A673 (cell line): ENCODE measurements around the gene SCUBE2. TPM values are rescaled to one million over a fixed set of nuclear protein-coding genes. Genes with fewer than 3 reads are reported as not detected.
"Not testable (repeated sequence)": the region's sequence is repeated elsewhere in the genome, so short reads cannot be mapped to it uniquely, and the experiment has no call there.

Experiments used
- BruUV-seq: library from RNA; stranded (reverse); fragments of 400-500 nt; replicated peaks from 2 replicates; lab custom pipeline; 2021; lab: Mats Ljungman, UMichigan
- CTCF ChIA-PET: fragments of 300-600 bp; sonication (Branson Sonifier 250); formaldehyde crosslinking; loops from one replicate; lab custom pipeline; 2022; ENCODE audit warnings: antibody characterized with exemption; lab: Charles Lee
- POLR2A ChIA-PET: fragments of 300-600 bp; sonication (Branson Sonifier 250); formaldehyde crosslinking; loops from one replicate; lab custom pipeline; 2022; ENCODE audit warnings: antibody characterized with exemption; ENCODE audit not compliant: low non-redundant PET; lab: Charles Lee
- DNase-seq: peaks from one replicate; pipeline ENCODE4 v3.0.0-alpha.2; 2015; ENCODE audit warnings: low spot score
- H3K27ac ChIP-seq: fragments of 200-600 bp; sonication (generic); 2 replicates; pipeline ENCODE4 v1.5.1; 2016; ENCODE audit warnings: mixed run types, low read depth, mild to moderate bottlenecking, mixed read lengths, antibody characterized with exemption, low read length; ENCODE audit not compliant: poor library complexity, severe bottlenecking
- H3K27me3 ChIP-seq: fragments of 200-600 bp; sonication (generic); replicated peaks from 2 replicates; pipeline ENCODE4 v1.6.1; 2017; ENCODE audit warnings: mixed run types, low read depth, mild to moderate bottlenecking, mixed read lengths, antibody characterized with exemption, low read length; ENCODE audit not compliant: insufficient read depth, poor library complexity
- H3K36me3 ChIP-seq: fragments of 200-600 bp; sonication (generic); 2 replicates; pipeline ENCODE4 v1.6.1; 2016; ENCODE audit warnings: mixed run types, mild to moderate bottlenecking, mixed read lengths, antibody characterized with exemption, low read length; ENCODE audit not compliant: insufficient read depth, poor library complexity, severe bottlenecking
- H3K4me1 ChIP-seq: fragments of 200-600 bp; sonication (generic); 2 replicates; pipeline ENCODE4 v1.6.1; 2017; ENCODE audit warnings: mixed run types, mild to moderate bottlenecking, mixed read lengths, antibody characterized with exemption, low read length; ENCODE audit not compliant: insufficient read depth, poor library complexity, severe bottlenecking
- H3K4me3 ChIP-seq: fragments of 200-600 bp; sonication (generic); 2 replicates; pipeline ENCODE4 v1.5.1; 2016; ENCODE audit warnings: low read depth, mixed run types, mild to moderate bottlenecking, mixed read lengths, low read length; ENCODE audit not compliant: poor library complexity, severe bottlenecking
- H3K9me3 ChIP-seq: fragments of 200-600 bp; sonication (generic); 2 replicates; pipeline ENCODE4 v1.6.1; 2016; ENCODE audit warnings: mixed run types, low read depth, mild to moderate bottlenecking, mixed read lengths, antibody characterized with exemption, low read length; ENCODE audit not compliant: poor library complexity, severe bottlenecking
- EZH2 ChIP-seq: fragments of 200-600 bp; sonication (generic); IDR thresholded peaks from 2 replicates; pipeline ENCODE4 v1.6.1; 2017; ENCODE audit warnings: borderline replicate concordance, low read depth, mild to moderate bottlenecking, mixed read lengths, antibody characterized with exemption, low read length; ENCODE audit not compliant: poor library complexity, severe bottlenecking
- intact Hi-C: fragments of 100-400 bp; cut with micrococcal nuclease; formaldehyde crosslinking; loops from one replicate; pipeline ENCODE4 v1.10.0; 2022; ENCODE audit not compliant: unreplicated experiment
- total RNA-seq: library from RNA; stranded (reverse); gene quantifications from 2 replicates; pipeline ENCODE4 v1.2.3, GENCODE V29; 2021
- TF ChIP-seq, protein P1 (sequence below): fragments of 300-800, 200-600 bp; sonication (generic); conservative IDR thresholded peaks from 2 replicates; pipeline ENCODE4 v1.5.1; 2017; ENCODE audit warnings: low read depth, mild to moderate bottlenecking, antibody characterized with exemption, low read length, moderate library complexity, mixed read lengths

The SCUBE2 gene
- total RNA-seq, 1 experiment from 2014 or later: 1.4 TPM

DNA sequence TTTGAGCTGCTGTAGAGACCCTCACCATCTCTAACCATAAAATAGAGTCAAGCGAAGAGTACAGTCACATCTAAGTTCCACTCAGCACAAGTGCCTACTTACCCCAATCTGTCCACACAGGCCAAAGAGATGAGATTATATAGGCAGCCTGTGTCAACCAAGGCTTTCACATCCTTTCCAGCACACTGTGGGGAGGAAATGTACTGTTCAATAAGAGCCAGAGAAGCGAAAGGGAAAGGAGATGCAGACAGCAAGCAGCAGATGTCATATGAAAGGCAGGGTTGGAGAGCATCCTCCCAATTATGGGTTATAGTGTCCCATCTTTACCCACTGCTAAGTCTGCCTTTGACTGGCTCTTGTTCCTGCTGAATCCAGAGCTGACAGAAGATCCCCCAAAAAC, 104.0 kb downstream of the SCUBE2 start:
- Histone ChIP-seq H3K27ac (no peak overlapping the region), H3K36me3 (no peaks in the 10 kb centered on the region), H3K9me3 (no peaks in the 10 kb centered on the region), H3K4me1 (no peaks in the 10 kb centered on the region), H3K4me3 (no peak overlapping the region), H3K27me3 (no peaks in the 10 kb centered on the region)
- ChIA-PET CTCF (no interaction called here), POLR2A (no interaction called here)
- TF ChIP-seq EZH2: no peak
- TF ChIP-seq, protein P1, sequence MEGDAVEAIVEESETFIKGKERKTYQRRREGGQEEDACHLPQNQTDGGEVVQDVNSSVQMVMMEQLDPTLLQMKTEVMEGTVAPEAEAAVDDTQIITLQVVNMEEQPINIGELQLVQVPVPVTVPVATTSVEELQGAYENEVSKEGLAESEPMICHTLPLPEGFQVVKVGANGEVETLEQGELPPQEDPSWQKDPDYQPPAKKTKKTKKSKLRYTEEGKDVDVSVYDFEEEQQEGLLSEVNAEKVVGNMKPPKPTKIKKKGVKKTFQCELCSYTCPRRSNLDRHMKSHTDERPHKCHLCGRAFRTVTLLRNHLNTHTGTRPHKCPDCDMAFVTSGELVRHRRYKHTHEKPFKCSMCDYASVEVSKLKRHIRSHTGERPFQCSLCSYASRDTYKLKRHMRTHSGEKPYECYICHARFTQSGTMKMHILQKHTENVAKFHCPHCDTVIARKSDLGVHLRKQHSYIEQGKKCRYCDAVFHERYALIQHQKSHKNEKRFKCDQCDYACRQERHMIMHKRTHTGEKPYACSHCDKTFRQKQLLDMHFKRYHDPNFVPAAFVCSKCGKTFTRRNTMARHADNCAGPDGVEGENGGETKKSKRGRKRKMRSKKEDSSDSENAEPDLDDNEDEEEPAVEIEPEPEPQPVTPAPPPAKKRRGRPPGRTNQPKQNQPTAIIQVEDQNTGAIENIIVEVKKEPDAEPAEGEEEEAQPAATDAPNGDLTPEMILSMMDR: no peak
- BruUV-seq: no TSS peak
- DNase-seq: no peak
- intact Hi-C loops: no loop called here

DNA sequence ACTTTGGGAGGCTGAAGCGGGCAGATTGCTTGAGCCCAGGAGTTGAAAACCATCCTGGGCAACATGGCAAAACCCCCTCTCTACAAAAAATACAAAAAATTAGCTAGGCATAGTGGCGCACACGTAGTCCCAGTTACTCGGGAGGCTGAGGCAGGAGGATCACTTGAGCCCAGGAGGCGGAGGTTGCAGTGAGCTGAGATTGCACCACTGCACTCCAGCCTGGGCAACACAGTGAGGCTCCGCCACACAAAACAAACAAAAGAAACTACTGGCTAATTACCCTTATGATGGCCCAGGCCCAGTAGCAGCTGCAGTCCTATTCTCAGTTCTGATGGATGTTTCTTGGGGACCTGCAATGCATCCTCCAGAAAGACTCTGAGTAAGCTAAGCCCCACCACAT, 104.6 kb downstream of the SCUBE2 start:
- H3K27me3 ChIP-seq, intact Hi-C loops, BruUV-seq, H3K4me1 ChIP-seq, H3K4me3 ChIP-seq, H3K36me3 ChIP-seq, H3K27ac ChIP-seq, H3K9me3 ChIP-seq, DNase-seq, CTCF ChIA-PET, POLR2A ChIA-PET: not testable (repeated sequence)

- H3K4me1 ChIP-seq: no peaks in the 10 kb centered on the region
- H3K27me3 ChIP-seq: no peaks in the 10 kb centered on the region
- no peak for TF ChIP-seq EZH2
- TF ChIP-seq, protein P1: no peak
- H3K4me3 ChIP-seq: no peak overlapping the region
- intact Hi-C loops: no loop called here
- H3K27ac ChIP-seq: no peak overlapping the region
- DNase-seq: no peak
- H3K9me3 ChIP-seq: no peaks in the 10 kb centered on the region
- ChIA-PET CTCF (interaction anchor here (0.7 kb wide), 1 partner anchor 16 kb away, joined by 7 read pairs; no protein-coding TSS in a partner anchor), POLR2A (no interaction called here)
- no TSS peak for BruUV-seq
- H3K36me3 ChIP-seq: no peaks in the 10 kb centered on the region
Observed at GRCh38 chr11:8985462-8985861, 105.9 kb downstream of the SCUBE2 start.

DNA sequence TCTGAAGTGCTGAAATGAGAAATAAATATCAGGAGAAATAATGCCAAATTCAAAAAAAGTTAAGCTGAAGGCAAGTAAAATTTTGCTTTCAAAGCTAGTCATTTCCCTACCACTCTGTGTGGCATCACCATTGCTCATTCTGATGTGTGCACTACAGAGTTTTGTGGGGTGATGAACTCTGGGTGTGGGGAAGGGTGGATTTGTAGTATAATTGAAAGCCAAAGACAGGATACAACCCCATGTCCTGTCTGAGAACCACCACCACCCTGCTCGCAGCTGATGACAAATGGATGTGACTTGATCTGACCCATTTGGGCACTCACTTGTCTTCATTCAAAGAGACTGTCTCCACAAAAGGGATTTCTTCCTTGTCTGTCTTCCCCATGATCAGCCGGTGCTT, 107.8 kb downstream of the SCUBE2 start:
- Histone ChIP-seq H3K4me3 (no peak overlapping the region), H3K27me3 (no peaks in the 10 kb centered on the region), H3K36me3 (no peaks in the 10 kb centered on the region), H3K9me3 (no peaks in the 10 kb centered on the region), H3K27ac (no peak overlapping the region), H3K4me1 (no peaks in the 10 kb centered on the region)
- TF ChIP-seq EZH2: no peak
- TF ChIP-seq, protein P1: no peak
- intact Hi-C loops: no loop called here
- ChIA-PET CTCF (no interaction called here), POLR2A (no interaction called here)
- DNase-seq: no peak
- no TSS peak for BruUV-seq
